Stimulated activated CD8-positive, alpha-beta memory T cell treated with anti-CD3 and anti-CD28 coated beads, Interleukin-2, amount 100 ng/mL, for 48 hours (primary cell): ENCODE data around the gene POM121.
"Not testable (repeated sequence)": the region's sequence is repeated elsewhere in the genome, so short reads cannot be mapped to it uniquely, and the experiment has no call there.

ENCODE experiments used
- DNase-seq, 2 donors: peaks; one replicate each; pipeline ENCODE4 v3.0.0-alpha.2; 2020; ENCODE audit warnings: low read depth in 2 of 2

POM121 gene

GRCh38 chr7:72995484-72995883, 70.6 kb downstream of the POM121 start:
- DNase-seq, result not testable (repeated sequence)

- not testable (repeated sequence) for DNase-seq
Observed at GRCh38 chr7:72997447-72997846, 72.6 kb downstream of the POM121 start.

GRCh38 chr7:72997887-72998468, 73.1 kb downstream of the POM121 start:
- DNase-seq, result not testable (repeated sequence)
